Progenitor cell of endocrine pancreas (in vitro differentiated cells): Measurements from ENCODE around the gene TLNRD1. TPM values are rescaled to one million over a fixed set of nuclear protein-coding genes. Genes with fewer than 3 reads are reported as not detected.

ENCODE experiments used
- DNase-seq: peaks from one replicate; pipeline ENCODE4 v3.0.0; 2021; ENCODE audit warnings: low spot score; ENCODE audit not compliant: unreplicated experiment
- H3K27ac Mint-ChIP-seq: 2 replicates; pipeline ENCODE4 v1.8.0; 2021; ENCODE audit warnings: mild to moderate bottlenecking, moderate library complexity, mixed read lengths
- H3K27me3 Mint-ChIP-seq: 2 replicates; pipeline ENCODE4 v1.8.0; 2021; ENCODE audit warnings: mixed read lengths
- H3K36me3 Mint-ChIP-seq: 2 replicates; pipeline ENCODE4 v1.8.0; 2022; ENCODE audit warnings: mixed read lengths; ENCODE audit not compliant: insufficient read depth
- H3K4me1 Mint-ChIP-seq: 2 replicates; pipeline ENCODE4 v1.8.0; 2021; ENCODE audit warnings: low read depth, mixed read lengths
- H3K4me3 Mint-ChIP-seq: 2 replicates; pipeline ENCODE4 v1.8.0; 2021; ENCODE audit warnings: low read depth, mild to moderate bottlenecking, moderate library complexity, mixed read lengths
- H3K9me3 Mint-ChIP-seq: 2 replicates; pipeline ENCODE4 v1.8.0; 2021; ENCODE audit warnings: low read depth, mixed read lengths
- total RNA-seq: library from RNA; stranded (reverse); gene quantifications from 2 replicates; pipeline ENCODE4 v1.2.1, GENCODE V29; 2021
- TF ChIP-seq, protein P1 (sequence below): fragments of 200-600 bp; sonication (generic); IDR thresholded peaks from one replicate; pipeline ENCODE4 v1.5.0; 2021; ENCODE audit warnings: antibody characterized with exemption, mild to moderate bottlenecking; ENCODE audit not compliant: unreplicated experiment

Gene TLNRD1
- total RNA-seq, 1 donor from 2014 or later = 14.9 TPM

DNA sequence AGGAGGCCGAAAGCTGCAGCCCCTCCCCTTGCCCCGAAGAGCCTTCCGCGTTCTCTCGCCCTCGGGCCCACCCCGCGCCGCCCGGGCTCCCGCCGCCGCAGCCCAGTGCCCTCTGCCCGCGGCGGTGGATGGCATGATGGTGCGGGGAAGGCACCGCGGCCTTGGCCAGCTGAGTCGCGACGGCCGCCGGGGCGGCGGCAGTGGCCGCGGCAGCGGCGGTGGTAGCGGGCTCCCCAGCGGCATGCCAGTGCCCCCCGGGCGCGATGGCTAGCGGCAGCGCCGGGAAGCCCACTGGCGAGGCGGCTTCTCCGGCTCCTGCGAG lies 1.2 kb downstream of the TLNRD1 start:
- H3K36me3 Mint-ChIP-seq = peaks cover 8% of the 10 kb centered on the region
- no peaks in the 10 kb centered on the region for H3K27me3 Mint-ChIP-seq
- H3K4me1 Mint-ChIP-seq = peaks cover 8% of the 10 kb centered on the region
- DNase-seq = no peak
- H3K27ac Mint-ChIP-seq = no peak overlapping the region
- TF ChIP-seq, protein P1, sequence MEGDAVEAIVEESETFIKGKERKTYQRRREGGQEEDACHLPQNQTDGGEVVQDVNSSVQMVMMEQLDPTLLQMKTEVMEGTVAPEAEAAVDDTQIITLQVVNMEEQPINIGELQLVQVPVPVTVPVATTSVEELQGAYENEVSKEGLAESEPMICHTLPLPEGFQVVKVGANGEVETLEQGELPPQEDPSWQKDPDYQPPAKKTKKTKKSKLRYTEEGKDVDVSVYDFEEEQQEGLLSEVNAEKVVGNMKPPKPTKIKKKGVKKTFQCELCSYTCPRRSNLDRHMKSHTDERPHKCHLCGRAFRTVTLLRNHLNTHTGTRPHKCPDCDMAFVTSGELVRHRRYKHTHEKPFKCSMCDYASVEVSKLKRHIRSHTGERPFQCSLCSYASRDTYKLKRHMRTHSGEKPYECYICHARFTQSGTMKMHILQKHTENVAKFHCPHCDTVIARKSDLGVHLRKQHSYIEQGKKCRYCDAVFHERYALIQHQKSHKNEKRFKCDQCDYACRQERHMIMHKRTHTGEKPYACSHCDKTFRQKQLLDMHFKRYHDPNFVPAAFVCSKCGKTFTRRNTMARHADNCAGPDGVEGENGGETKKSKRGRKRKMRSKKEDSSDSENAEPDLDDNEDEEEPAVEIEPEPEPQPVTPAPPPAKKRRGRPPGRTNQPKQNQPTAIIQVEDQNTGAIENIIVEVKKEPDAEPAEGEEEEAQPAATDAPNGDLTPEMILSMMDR = no peak
- H3K9me3 Mint-ChIP-seq = no peaks in the 10 kb centered on the region
- peak overlapping the region; percentile 66 for H3K4me3 Mint-ChIP-seq

DNA sequence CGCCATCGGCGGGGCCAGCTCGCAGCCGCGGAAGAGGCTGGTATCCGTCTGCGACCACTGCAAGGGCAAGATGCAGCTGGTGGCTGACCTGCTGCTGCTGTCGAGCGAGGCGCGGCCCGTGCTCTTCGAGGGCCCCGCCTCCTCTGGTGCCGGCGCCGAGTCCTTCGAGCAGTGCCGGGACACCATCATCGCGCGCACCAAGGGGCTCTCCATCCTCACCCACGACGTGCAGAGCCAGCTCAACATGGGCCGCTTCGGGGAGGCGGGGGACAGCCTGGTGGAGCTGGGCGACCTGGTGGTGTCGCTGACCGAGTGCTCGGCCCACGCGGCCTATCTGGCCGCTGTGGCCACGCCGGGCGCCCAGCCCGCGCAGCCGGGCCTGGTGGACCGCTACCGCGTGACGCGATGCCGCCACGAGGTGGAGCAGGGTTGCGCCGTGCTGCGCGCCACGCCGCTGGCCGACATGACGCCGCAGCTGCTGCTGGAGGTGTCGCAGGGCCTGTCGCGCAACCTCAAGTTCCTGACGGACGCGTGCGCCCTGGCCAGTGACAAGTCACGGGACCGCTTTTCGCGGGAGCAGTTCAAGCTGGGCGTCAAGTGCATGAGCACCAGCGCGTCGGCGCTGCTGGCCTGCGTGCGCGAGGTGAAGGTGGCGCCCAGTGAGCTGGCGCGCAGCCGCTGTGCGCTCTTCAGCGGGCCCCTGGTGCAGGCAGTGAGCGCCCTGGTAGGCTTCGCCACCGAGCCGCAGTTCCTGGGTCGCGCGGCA lies 1.8 kb downstream of the TLNRD1 start:
- Mint-ChIP-seq H3K4me1 (peaks cover 8% of the 10 kb centered on the region), H3K36me3 (peaks cover 8% of the 10 kb centered on the region), H3K9me3 (no peaks in the 10 kb centered on the region), H3K27ac (no peak overlapping the region), H3K27me3 (no peaks in the 10 kb centered on the region), H3K4me3 (peak overlapping the region; percentile 57)
- DNase-seq = no peak
- TF ChIP-seq, protein P1 = no peak

DNA sequence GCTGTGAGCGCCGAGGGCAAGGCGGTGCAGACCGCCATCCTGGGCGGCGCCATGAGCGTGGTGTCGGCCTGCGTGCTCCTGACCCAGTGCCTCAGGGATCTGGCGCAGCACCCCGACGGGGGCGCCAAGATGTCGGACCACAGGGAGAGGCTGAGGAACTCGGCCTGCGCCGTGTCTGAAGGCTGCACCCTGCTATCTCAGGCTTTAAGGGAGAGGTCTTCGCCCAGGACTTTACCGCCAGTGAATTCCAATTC lies 2.3 kb downstream of the TLNRD1 start:
- no peak for DNase-seq
- no peak overlapping the region for H3K27ac Mint-ChIP-seq
- H3K4me1 Mint-ChIP-seq = peaks cover 8% of the 10 kb centered on the region
- no peak overlapping the region for H3K4me3 Mint-ChIP-seq
- TF ChIP-seq, protein P1 = no peak
- peaks cover 8% of the 10 kb centered on the region for H3K36me3 Mint-ChIP-seq
- H3K27me3 Mint-ChIP-seq = no peaks in the 10 kb centered on the region
- H3K9me3 Mint-ChIP-seq = no peaks in the 10 kb centered on the region

DNA sequence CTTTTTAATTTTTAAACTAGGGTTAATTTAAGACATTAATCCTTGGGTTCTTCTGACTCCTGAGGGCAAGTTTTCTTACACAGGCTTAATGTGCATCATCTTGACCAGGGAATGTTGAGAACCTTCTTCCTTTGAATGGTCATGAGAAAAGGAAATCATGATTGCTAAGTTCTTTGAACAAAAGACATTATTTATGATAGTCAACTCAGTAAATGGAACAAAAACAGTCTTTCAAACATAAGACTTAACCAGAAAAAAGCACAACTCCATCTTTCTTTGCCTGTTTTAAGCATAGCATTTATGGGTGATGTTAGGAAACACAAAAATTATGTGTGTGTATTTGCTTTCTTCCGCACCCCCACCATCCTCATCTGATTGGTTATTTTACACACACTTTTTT lies 5.4 kb downstream of the TLNRD1 start:
- DNase-seq = no peak
- no peaks in the 10 kb centered on the region for H3K9me3 Mint-ChIP-seq
- H3K4me1 Mint-ChIP-seq = peaks cover 2% of the 10 kb centered on the region
- H3K27ac Mint-ChIP-seq = peak overlapping the region; percentile 67
- TF ChIP-seq, protein P1 = no peak
- H3K27me3 Mint-ChIP-seq = no peaks in the 10 kb centered on the region
- peaks cover 8% of the 10 kb centered on the region for H3K36me3 Mint-ChIP-seq
- H3K4me3 Mint-ChIP-seq = no peak overlapping the region

DNA sequence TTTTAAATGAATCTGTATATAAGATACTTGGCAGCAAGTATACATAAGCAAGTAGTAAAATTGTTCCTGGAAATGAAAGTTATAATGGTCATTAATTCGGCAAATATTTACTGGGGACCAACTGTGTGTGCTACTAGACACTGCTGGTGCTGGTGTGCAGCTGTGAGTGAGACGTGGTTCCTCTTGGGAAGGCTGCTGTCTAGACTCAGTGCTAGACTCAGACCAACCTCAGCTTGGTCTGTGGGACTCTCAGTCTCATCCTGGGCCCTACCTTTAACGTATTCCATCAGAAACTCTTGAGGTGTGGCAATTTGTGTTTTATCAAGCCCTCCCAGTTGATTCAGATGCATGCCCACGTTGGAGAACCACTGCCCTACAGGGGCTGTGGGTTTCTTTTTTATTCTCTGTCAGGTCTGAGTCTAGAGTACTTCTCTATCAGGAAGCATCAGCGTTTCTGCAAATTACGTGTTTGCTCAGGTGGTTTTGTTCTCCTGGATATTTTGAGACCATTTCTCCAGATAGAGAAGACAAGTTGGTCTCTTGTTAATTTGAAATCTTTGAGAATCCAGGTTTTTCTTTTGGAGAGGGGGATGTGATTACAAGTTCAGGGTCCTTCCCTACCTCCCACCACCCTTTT lies 6.8 kb downstream of the TLNRD1 start:
- H3K9me3 Mint-ChIP-seq = no peaks in the 10 kb centered on the region
- peaks cover 8% of the 10 kb centered on the region for H3K36me3 Mint-ChIP-seq
- no peak overlapping the region for H3K27ac Mint-ChIP-seq
- peaks cover 2% of the 10 kb centered on the region for H3K4me1 Mint-ChIP-seq
- DNase-seq = no peak
- no peak overlapping the region for H3K4me3 Mint-ChIP-seq
- TF ChIP-seq, protein P1 = no peak
- H3K27me3 Mint-ChIP-seq = no peaks in the 10 kb centered on the region
